Calu3 (cell line): Measurements from ENCODE around the gene OASL. TPM values are rescaled to one million over a fixed set of nuclear protein-coding genes. Genes with fewer than 3 reads are reported as not detected.

Source experiments
- Bru-seq: library from RNA; stranded (reverse); fragments of 400-500 nt; gene quantifications from one replicate; lab custom pipeline; 2021; lab: Mats Ljungman, UMichigan
- BruChase-seq, 2 experiments: library from RNA; stranded (reverse); fragments of 400-500 nt; gene quantifications; one replicate each; lab custom pipeline; 2021; lab: Mats Ljungman, UMichigan
- BruUV-seq: library from RNA; stranded (reverse); fragments of 400-500 nt; replicated peaks from 2 replicates; lab custom pipeline; 2021; lab: Mats Ljungman, UMichigan
- CTCF ChIA-PET: fragments of 300-600 bp; sonication (Branson Sonifier 250); formaldehyde crosslinking; loops from one replicate; lab custom pipeline; 2022; ENCODE audit warnings: antibody characterized with exemption; lab: Charles Lee
- DNase-seq: peaks from one replicate; pipeline ENCODE4 v3.0.0; 2022
- H3K27ac Mint-ChIP-seq: one replicate; pipeline ENCODE4 v1.8.0; 2022; ENCODE audit warnings: mixed read lengths; ENCODE audit not compliant: unreplicated experiment
- H3K27me3 Mint-ChIP-seq: one replicate; pipeline ENCODE4 v1.8.0; 2022; ENCODE audit warnings: mixed read lengths; ENCODE audit not compliant: unreplicated experiment
- H3K36me3 Mint-ChIP-seq: one replicate; pipeline ENCODE4 v1.8.0; 2022; ENCODE audit warnings: mild to moderate bottlenecking, moderate library complexity, mixed read lengths; ENCODE audit not compliant: insufficient read depth, unreplicated experiment
- H3K4me1 Mint-ChIP-seq: one replicate; pipeline ENCODE4 v1.8.0; 2022; ENCODE audit warnings: mild to moderate bottlenecking, low read depth, mixed read lengths; ENCODE audit not compliant: unreplicated experiment
- H3K4me3 Mint-ChIP-seq: one replicate; pipeline ENCODE4 v1.8.0; 2022; ENCODE audit warnings: mild to moderate bottlenecking, low read depth, moderate library complexity, mixed read lengths; ENCODE audit not compliant: unreplicated experiment
- H3K9me3 Mint-ChIP-seq: one replicate; pipeline ENCODE4 v1.8.0; 2022; ENCODE audit warnings: low read depth, mixed read lengths; ENCODE audit not compliant: unreplicated experiment
- CTCF ChIP-seq: fragments of 200-600 bp; IDR thresholded peaks from one replicate; pipeline ENCODE4 v1.8.0; 2022; ENCODE audit warnings: antibody characterized with exemption; ENCODE audit not compliant: unreplicated experiment
- intact Hi-C: fragments of 100-400 bp; cut with micrococcal nuclease; formaldehyde crosslinking; loops from one replicate; pipeline ENCODE4 v1.10.0; 2022; ENCODE audit not compliant: unreplicated experiment
- long read RNA-seq: library from polyadenylated mRNA; stranded (forward); transcript quantifications from one replicate; pipeline ENCODE4 v2.0.0, GENCODE V29; 2022
- total RNA-seq: library from RNA; stranded (reverse); gene quantifications from 2 replicates; pipeline ENCODE4 v1.2.3, GENCODE V29; 2022

OASL gene
- total RNA-seq (73.7 and 231 TPM in 2 replicates), Bru-seq, nascent RNA (percentile 97 among the genes with signal in this experiment), BruChase-seq, experiment 1, labeled RNA remaining after a 6-hour chase (percentile 86 among the genes with signal in this experiment), BruChase-seq, experiment 2, labeled RNA remaining after a 2-hour chase (percentile 73 among the genes with signal in this experiment)
- long read RNA-seq, transcript OASL-201 (6 exons, 3,266 nt) = major isoform, 905 of 1,218 reads
- long read RNA-seq, transcript OASL-202 (5 exons, 1,492 nt) = minor isoform, 212 of 1,218 reads
- long read RNA-seq, partial matches to known transcripts = 9 of 1,218 reads
- long read RNA-seq, other reads (novel, unspliced or antisense) = 91 of 1,218 reads

GRCh38 chr12:121038861-121039668 is at the start of gene OASL:
Gene OASL, minus strand, starts transcription at chr12:121039246. Its CDS starts 275 bp downstream, at chr12:121038971.
- peak within 1 kb of the TSS; percentile 80 for H3K4me3 Mint-ChIP-seq
- H3K36me3 Mint-ChIP-seq = peaks cover 10% of the 10 kb centered on the region
- no peak for TF ChIP-seq CTCF

GRCh38 chr12:121088195-121088585 is 49.1 kb upstream of the OASL start:
- Mint-ChIP-seq H3K36me3 (no peaks in the 10 kb centered on the region), H3K4me1 (no peaks in the 10 kb centered on the region), H3K27ac (no peak overlapping the region), H3K9me3 (no peaks in the 10 kb centered on the region), H3K27me3 (peaks cover 65% of the 10 kb centered on the region), H3K4me3 (no peak overlapping the region)
- DNase-seq = no peak
- intact Hi-C loops = no loop called here
- TF ChIP-seq CTCF = no peak
- CTCF ChIA-PET = interaction anchor here (0.5 kb wide), 1 partner anchor 821 kb away, joined by 7 read pairs; no protein-coding TSS in a partner anchor
- no TSS peak for BruUV-seq

More at GRCh38 chr12:121038861-121039668, at the start of gene OASL:
- Mint-ChIP-seq H3K27me3 (peaks cover 27% of the 10 kb centered on the region), H3K27ac (peak within 1 kb of the TSS; percentile 69), H3K4me1 (peaks cover 9% of the 10 kb centered on the region), H3K9me3 (no peaks in the 10 kb centered on the region)
- CTCF ChIA-PET = interaction anchor here (0.8 to 2.1 kb wide), 4 partner anchors 13 to 352 kb away, joined by 3 to 4 read pairs (median 4); no protein-coding TSS in a partner anchor
- DNase-seq = peak; percentile 67
- BruUV-seq = no TSS peak
- intact Hi-C loops = no loop called here

- DNase-seq = no peak
- TF ChIP-seq CTCF = no peak
- Mint-ChIP-seq H3K36me3 (no peaks in the 10 kb centered on the region), H3K27ac (no peak overlapping the region), H3K27me3 (peaks cover 65% of the 10 kb centered on the region), H3K9me3 (no peaks in the 10 kb centered on the region), H3K4me1 (no peaks in the 10 kb centered on the region), H3K4me3 (no peak overlapping the region)
- CTCF ChIA-PET = interaction anchor here (0.5 kb wide), 2 partner anchors 87 to 822 kb away, joined by 7 read pairs; no protein-coding TSS in a partner anchor
- intact Hi-C loops = no loop called here
- no TSS peak for BruUV-seq
Observed at GRCh38 chr12:121087467-121088194, 48.6 kb upstream of the OASL start.

GRCh38 chr12:121086781-121087295 is 47.8 kb upstream of the OASL start:
- no TSS peak for BruUV-seq

More at GRCh38 chr12:121086781-121087295, 47.8 kb upstream of the OASL start:
- Mint-ChIP-seq H3K27me3 (peaks cover 57% of the 10 kb centered on the region), H3K36me3 (no peaks in the 10 kb centered on the region), H3K4me1 (no peaks in the 10 kb centered on the region), H3K27ac (no peak overlapping the region), H3K9me3 (no peaks in the 10 kb centered on the region), H3K4me3 (no peak overlapping the region)
- DNase-seq = no peak
- TF ChIP-seq CTCF = no peak
- intact Hi-C loops = no loop called here
- CTCF ChIA-PET = interaction anchor here (0.5 kb wide), 1 partner anchor 88 kb away, joined by 7 read pairs; no protein-coding TSS in a partner anchor
